ENCODE results near the gene SULT2B1. TPM values are rescaled to one million over a fixed set of nuclear protein-coding genes. Genes with fewer than 3 reads are reported as not detected.

SULT2B1 gene
- total RNA-seq, 2 donors from 2014 or later: 1.0 TPM; not detected in 1

GRCh38 chr19:48619692-48620585 lies 68.0 kb downstream of the SULT2B1 start:
- DNase-seq: no peak
- Histone ChIP-seq H3K4me1 (peaks cover 57% of the 10 kb centered on the region), H3K9me3 (no peaks in the 10 kb centered on the region), H3K27ac (peak overlapping the region; percentile 86 to 94 (median 88)), H3K27me3 (no peaks in the 10 kb centered on the region), H3K36me3 (replicated peaks in 1 of 2; ENCODE audit: insufficient read depth in 1 of 2, low read depth in 2 of 2) (peaks cover 12 to 16% of the 10 kb centered on the region in 2 donors), H3K4me3 (peak overlapping the region in 1 of 2 donors; percentile 31)
- intact Hi-C loops (cut with DNase I): no loop called here
- no peak for ATAC-seq
- WGBS, 2 donors: 28 to 30% methylated on average over 6 of the region's 6 CpGs
- no peak for TF ChIP-seq CTCF (IDR thresholded peaks at IDR 0.05)
- TF ChIP-seq POLR2A (IDR thresholded peaks at IDR 0.05): no peak

DNA sequence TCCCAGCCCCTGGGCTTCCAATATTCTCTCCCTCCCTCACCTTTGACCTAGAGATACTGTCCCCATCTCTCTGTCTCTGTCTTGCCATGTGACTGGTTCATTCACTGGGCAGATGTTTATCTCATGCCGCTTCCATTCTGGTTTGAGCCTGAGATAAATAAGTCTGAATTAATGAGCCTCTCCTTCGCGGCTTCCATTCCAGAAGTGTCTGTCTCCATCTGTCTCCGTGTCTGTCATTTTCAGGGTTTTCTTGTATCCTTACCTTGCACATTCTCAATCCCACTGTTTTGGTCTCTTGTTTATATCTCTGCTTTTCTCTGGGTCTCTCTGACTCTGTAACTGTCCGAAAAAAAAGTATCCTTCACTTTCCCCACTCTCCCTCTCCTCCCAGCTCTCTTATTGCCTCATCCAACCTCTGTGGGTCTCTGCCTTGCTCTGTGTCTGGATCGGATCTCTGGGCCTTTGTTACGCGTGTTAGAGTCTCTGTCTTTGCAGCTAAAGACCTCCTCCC lies 71.6 kb downstream of the SULT2B1 start:
- intact Hi-C loops (cut with DNase I): no loop called here
- H3K4me3 ChIP-seq: no peak overlapping the region
- 27 to 30% methylated on average over 8 of the region's 8 CpGs for WGBS, 2 donors
- no peaks in the 10 kb centered on the region for H3K36me3 ChIP-seq (replicated peaks in 1 of 2; ENCODE audit: insufficient read depth in 1 of 2, low read depth in 2 of 2)
- no peaks in the 10 kb centered on the region for H3K27me3 ChIP-seq
- H3K27ac ChIP-seq: peak overlapping the region; percentile 2 to 81 (median 78)
- TF ChIP-seq CTCF (IDR thresholded peaks at IDR 0.05) (no peak), POLR2A (IDR thresholded peaks at IDR 0.05) (no peak)
- ATAC-seq (no peak), DNase-seq (no peak)
- H3K4me1 ChIP-seq: peaks cover 26% of the 10 kb centered on the region
- no peaks in the 10 kb centered on the region for H3K9me3 ChIP-seq

GRCh38 chr19:48624067-48624594 lies 72.2 kb downstream of the SULT2B1 start:
- Histone ChIP-seq H3K4me1 (peaks cover 26% of the 10 kb centered on the region), H3K27me3 (no peaks in the 10 kb centered on the region), H3K36me3 (replicated peaks in 1 of 2; ENCODE audit: insufficient read depth in 1 of 2, low read depth in 2 of 2) (no peaks in the 10 kb centered on the region), H3K4me3 (peak overlapping the region in 1 of 2 donors; percentile 2), H3K27ac (peak overlapping the region; percentile 47 to 81 (median 78)), H3K9me3 (no peaks in the 10 kb centered on the region)
- intact Hi-C loops (cut with DNase I): no loop called here
- DNase-seq: peak; percentile 97 to 99 (median 98)
- WGBS, 2 donors: 1% methylated on average over 32 to 36 of the region's 40 CpGs
- TF ChIP-seq POLR2A (IDR thresholded peaks at IDR 0.05) (peak in 1 of 3 donors; percentile 22), CTCF (IDR thresholded peaks at IDR 0.05) (no peak)
- ATAC-seq: peak; percentile 81

- Histone ChIP-seq H3K27me3 (no peaks in the 10 kb centered on the region), H3K4me1 (peaks cover 23% of the 10 kb centered on the region), H3K4me3 (no peak overlapping the region), H3K9me3 (no peaks in the 10 kb centered on the region), H3K27ac (peak overlapping the region; percentile 47 to 81 (median 78)), H3K36me3 (replicated peaks in 1 of 2; ENCODE audit: insufficient read depth in 1 of 2, low read depth in 2 of 2) (no peaks in the 10 kb centered on the region)
- intact Hi-C loops (cut with DNase I): no loop called here
- WGBS, 2 donors: 54 to 60% methylated on average over 24 of the region's 24 CpGs
- DNase-seq (no peak), ATAC-seq (no peak)
- TF ChIP-seq CTCF (IDR thresholded peaks at IDR 0.05): no peak
- TF ChIP-seq POLR2A (IDR thresholded peaks at IDR 0.05): no peak
Measured at GRCh38 chr19:48624791-48625723, 73.1 kb downstream of the SULT2B1 start.

Data from body of pancreas (tissue), 4 donors.